NOMO-1 treated with DMSO at 0.1 percent for 48 hours (cell line): ENCODE data around the gene DUOX2.
A peak's percentile ranks its signal among the peaks of the same experiment; 100 is the strongest.
"Not testable (repeated sequence)": the region's sequence is repeated elsewhere in the genome, so short reads cannot be mapped to it uniquely, and the experiment has no call there.

Experiments
- DNase-seq: peaks from one replicate; lab custom pipeline; 2025; ENCODE audit not compliant: unreplicated experiment; lab: John Stamatoyannopoulos, UW

DUOX2 gene

DNA sequence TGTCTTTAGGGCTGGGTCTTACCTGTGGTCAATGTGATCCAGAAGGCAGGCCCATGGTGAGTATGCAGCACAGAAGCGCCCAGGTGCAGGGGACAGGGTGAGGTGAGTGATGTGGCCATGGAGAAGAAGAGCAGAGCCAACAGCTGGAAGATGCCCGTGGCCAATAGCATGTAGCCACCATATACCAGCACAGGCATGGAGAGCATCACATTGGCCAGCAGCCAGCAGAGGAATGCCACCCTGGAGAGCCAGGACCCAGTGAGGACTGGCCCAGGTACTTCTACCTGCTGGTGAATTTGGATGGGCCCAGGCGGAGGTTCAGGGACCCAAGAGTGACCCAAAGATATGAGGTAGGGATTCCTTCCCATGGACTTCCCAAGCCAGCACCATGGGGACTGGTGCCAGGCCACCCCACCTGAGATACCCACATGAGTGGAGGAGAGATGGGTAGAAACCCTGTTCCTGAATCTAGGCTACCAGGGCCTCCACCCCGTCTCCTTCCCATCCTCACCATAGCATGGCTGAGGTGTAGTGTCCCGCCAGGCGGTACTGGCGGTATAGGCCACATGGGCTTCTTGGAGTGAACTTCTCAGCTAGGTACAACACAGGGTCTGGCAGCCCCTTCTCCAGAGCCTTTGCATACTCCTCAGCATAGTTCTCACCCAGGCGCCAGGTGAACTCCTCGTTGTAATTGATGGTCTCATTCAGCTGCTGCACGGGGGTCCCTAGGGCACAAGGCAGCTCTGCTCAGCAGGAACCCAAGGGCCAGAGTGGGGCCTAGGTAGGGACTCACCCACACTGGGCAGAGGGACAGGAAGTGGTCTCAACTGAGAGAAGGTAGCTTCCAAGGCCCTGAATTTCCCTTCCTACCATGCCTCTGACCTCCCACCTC lies 6.4 kb upstream of the DUOX2 start:
- no peak for DNase-seq

DNA sequence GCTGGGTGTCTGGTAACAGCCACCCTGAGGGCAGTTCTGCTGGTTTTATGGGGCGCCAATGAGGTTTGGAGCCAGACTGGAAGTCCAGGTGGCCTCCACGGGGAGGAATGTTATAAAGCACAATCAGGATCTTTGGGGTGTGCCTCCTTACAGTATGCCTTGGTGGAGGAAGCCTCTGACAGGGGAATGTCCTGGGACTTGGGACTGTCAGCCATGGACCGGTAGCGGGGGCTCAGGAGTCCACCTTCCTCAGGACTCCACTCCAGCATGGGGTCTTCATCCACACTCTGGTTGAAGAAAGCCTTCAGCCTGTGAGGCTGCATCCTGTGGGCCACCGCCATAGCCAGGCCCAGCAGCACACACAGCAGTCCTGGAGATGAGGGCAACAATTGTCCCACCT lies 5.0 kb upstream of the DUOX2 start:
- no peak for DNase-seq

DNA sequence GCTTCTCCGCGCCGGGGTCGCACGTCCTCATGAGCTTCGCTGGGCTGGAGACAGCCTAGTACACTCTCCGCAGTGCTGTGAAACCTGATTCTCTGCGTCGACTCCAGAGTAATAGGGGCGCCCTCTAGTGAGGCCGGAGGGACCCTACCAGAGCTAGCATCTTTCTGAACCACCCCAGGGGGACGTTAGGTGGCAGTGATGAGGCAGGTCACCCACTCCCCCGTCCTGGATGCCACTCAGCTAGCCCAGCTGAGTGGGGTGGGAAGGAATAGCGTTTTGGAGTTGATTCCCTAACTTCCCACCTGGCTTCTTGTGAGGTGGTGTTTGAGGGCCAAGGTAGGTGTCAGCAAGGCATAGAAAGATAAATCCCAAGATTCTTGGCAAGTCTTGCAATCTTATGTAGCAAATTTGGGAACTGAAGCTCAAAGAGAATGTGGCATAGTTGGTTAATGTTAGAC lies 4.2 kb upstream of the DUOX2 start:
- DNase-seq, result peak; percentile 85

DNA sequence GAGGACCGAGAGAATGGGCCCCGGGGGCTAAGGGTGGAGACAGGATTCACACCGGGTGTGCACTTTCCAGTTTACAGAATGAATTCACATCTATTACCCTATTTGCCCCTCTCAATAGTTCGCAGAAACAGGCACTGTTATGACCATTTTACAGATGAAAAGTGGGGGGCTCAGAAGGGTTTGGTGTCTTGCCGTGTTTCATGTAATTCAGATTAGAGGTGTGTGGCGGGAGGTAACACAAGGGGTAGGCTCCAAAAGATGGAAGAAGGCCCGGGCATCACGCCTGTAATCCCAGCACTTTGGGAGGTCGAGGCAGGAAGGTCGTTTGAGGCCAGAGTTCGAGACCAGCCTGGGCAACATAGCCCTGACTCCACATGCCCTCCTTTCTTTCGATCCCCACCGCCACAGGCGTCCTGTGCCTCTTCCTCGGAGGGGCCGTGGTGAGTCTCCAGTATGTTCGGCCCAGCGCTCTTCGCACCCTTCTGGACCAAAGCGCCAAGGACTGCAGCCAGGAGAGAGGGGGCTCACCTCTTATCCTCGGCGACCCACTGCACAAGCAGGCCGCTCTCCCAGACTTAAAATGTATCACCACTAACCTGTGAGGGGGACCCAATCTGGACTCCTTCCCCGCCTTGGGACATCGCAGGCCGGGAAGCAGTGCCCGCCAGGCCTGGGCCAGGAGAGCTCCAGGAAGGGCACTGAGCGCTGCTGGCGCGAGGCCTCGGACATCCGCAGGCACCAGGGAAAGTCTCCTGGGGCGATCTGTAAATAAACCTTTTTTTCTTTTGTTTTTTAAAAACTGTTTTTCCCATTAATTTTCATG lies 3.5 kb upstream of the DUOX2 start:
- DNase-seq, result no peak

DNA sequence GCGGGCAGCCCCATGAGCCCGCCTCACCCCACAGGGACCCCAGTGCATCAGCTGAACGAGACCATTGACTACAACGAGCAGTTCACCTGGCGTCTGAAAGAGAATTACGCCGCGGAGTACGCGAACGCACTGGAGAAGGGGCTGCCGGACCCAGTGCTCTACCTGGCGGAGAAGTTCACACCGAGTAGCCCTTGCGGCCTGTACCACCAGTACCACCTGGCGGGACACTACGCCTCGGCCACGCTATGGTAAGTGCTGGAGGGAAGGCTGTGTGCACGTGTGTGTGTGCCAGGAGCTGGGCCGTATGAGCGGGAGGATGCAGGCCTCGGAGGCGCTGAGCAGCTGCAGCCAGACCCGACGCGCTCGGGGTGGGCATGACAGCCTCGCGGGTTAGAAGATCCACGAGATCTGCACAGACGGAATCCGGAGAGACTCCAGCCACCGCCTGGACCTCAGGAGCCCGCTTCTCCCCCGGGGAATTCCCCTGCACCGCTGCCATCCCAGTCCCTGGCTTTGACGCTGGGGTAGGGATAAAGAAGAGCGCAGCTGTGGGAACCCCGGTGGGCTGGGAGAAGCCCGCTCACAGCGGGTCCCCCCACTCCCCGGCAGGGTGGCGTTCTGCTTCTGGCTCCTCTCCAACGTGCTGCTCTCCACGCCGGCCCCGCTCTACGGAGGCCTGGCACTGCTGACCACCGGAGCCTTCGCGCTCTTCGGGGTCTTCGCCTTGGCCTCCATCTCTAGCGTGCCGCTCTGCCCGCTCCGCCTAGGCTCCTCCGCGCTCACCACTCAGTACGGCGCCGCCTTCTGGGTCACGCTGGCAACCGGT lies 2.7 kb upstream of the DUOX2 start:
- DNase-seq, result no peak

DNA sequence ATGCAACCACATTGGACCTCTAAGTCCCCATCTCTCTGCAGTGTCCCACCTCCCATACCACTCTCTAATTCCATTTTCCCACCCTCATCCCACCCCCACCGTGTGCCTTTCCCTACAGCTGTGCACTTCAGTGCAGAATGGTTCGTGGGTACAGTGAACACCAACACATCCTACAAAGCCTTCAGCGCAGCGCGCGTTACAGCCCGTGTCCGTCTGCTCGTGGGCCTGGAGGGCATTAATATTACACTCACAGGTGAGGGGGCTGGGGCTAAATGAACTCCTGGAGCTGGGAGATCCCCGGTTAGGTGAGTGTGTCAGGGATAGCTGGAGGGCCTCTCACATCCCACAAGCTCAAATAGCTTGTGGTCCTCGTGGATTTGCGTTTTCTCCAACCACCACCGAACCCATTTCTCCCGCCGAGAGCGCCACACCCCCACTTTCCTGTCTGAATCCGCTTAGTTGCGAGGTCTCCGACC lies 2.1 kb upstream of the DUOX2 start:
- DNase-seq, result no peak

DNA sequence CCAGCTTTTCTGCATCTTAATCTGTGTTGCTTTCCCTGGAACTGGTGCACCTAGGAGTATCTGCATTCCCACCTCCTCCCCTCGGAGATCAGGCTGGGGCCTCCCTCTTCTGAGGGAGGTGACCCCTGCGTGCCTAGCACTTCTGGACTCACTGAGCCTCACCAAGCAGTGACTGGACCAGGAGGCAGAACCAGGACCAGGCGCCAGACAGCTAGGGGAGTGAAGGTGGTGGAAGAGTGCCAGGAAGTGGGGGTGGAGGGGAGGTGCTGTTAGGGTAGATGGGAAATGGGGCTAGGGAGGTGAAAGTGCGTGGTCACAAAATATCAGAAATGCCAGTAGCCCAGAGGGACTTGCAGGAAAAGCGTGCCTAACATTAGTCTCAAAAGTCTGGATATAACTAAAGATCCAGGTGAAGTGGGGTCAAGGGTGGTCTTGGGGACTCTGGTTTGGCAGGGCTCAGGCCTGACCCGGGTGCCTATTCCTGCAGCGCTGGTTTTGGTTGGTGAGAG lies 1.4 kb upstream of the DUOX2 start:
- DNase-seq, result no peak

DNA sequence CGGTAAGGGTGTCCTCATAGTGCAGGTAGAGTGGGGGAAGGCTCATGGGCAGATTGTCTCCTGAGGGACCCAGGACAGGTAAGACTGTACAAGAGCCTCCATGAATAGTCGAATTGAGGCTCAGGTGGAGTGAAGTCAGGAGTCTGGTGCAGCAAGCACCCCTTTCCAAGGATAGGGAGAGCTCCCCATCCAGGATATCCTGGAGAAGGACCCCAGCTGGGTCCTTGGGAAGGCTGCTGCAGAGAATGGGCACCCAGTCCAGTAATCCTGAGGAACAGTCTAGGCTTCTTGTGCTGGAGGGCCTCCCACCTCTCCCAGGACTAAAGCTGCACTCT lies 746 bp upstream of the DUOX2 start:
- DNase-seq, result no peak

DNA sequence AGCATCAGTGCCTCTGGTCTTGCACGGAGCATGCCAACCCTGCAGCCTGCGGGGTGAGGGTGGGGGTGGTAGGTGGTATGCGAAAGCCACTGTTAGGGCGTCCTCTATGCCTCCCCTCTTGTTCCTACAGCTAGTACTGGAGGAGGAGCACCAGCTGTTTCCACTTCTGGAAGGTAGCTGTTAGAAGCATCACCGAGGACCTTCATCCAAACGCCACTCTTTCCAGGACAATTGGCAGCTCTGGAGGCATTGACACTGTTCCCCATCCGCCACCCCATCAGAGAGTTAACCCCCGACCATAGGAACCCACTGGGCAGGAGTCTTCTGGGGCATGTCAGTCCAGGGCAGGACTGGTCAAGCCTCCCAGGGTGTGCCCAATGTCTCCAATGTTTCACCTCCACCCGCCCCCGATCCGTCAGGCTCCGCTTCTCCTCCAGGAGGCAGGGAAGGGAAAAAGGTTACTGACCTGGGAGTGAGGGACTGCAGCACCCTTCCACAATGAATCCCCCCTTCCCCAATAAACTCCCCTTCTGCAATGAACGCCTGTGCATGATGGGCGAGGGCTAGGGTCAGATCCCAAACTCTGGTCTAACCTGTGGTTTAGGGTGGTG lies 487 bp downstream of the DUOX2 start:
- DNase-seq, result no peak

DNA sequence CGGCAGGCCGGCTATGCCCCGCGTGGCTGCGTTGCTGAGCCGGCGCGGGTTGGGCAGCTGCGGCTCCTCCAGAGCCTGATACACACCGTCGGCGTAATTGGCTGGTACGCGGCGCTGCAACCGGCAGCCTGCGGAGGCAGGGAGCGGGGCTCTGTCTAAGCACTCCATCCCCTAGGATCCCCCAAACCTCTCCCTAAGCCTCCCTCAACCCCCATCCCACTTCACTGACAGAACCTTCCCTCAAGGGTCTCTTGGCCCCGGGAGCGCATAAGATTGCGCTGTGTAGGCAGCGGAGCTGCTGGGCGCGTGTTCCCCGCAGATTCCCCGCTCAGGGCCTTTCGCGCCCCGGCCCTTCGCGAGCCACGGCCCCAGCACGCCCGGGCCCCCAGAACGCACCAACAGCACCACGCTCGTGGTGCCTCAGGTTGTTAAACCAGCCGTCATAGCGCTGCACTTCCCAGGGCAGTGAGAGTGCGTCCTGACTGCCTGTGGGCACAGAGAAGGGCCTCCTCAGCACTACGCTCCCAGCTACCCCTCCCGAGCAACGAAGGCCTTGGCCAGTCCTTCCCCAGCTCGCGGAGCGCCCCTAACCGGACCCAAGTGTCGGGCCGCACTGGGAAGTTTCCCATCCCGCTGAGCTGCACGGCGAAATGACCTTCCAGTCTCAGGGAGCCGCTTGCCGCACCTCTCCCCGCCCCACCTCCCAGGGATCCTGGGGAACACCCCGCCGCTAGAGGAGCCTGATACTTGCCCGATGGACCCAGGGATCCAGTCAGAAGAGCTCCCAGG lies 1.2 kb downstream of the DUOX2 start:
- no peak for DNase-seq

DNA sequence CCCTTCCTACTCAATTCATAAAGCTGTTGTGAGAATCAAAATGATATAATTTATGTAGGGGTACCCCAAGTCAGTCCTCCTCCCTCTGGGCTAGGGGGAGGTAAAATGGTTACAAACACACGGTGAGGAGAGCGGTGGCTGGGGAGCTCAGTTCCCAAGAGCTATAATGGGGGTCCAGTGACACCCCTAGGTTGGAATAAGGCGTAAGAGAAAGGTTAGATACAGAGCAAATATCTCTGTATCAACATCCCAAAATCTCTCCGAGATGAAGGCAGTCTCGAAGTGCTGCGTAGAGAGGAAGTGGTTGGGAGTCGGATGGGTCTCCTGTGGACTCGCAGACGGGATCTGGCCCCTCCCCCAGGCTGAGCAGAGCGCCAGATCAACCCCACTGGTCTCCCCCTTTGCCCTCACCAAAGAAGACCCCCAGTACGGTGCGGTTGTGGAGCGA lies 1.8 kb downstream of the DUOX2 start:
- DNase-seq, result no peak

DNA sequence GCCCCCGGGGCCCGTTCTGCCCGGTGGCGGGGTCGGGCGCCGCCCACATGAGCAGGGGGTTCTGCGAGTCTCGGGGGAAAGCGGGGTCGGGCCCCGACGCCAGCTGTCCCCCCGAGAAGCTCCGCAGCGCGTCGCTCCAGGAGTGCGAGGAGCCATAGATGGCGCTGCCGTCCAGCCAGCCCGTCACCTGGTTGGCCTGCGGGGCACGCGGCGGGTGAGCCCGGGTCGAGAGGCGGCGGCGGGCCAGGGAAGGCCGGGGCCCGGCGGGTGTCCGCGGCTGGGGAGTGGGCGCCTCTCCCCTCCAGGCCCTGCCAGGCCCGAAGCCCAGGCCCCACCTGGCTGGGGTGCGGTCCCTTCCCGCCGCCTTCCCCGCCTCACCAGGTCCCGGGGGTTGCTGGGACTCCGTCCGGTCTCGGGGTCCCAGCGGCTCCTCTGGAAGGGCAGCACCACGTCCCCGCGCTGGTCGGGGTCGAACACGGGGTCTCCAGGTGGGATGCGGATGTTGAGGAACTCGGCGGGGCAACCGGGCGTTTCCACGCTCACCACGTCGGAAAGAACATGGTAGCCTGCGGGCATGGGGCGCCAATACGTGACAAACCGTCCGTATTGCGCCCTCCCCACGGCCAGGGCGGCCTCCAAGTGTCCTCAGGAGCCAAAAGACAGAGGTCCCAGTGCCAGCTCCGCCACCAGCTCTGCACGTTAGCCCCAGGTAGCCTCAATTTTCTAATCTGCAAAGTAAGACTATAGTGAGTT lies 2.4 kb downstream of the DUOX2 start:
- no peak for DNase-seq

DNA sequence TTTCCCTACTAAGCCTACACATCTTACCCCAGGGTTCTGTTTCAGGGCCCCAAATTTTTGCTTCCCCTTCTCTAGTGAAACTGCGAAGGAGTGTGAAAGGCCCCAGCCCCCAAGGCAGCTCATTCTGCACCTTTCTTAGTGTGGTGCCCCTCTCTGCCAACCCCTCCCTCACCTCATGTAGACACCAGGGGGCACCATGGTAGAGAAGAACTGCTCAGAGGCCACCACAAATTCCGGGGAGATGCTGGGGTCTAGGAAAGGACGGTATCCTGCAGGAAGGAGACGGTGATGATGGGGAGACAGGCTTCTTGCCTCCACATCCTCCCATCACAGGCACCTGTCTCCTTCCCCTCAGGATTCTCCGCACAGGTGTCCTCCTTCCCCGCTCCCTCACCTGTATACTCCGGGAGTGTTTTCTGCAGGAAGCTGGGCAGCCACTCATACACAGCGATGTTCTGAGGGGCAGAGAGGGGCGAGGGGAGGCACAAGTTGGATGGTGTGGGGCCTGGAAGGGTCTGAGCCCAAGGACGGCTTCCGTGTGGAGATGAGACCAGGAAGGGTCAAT lies 3.6 kb downstream of the DUOX2 start:
- no peak for DNase-seq

DNA sequence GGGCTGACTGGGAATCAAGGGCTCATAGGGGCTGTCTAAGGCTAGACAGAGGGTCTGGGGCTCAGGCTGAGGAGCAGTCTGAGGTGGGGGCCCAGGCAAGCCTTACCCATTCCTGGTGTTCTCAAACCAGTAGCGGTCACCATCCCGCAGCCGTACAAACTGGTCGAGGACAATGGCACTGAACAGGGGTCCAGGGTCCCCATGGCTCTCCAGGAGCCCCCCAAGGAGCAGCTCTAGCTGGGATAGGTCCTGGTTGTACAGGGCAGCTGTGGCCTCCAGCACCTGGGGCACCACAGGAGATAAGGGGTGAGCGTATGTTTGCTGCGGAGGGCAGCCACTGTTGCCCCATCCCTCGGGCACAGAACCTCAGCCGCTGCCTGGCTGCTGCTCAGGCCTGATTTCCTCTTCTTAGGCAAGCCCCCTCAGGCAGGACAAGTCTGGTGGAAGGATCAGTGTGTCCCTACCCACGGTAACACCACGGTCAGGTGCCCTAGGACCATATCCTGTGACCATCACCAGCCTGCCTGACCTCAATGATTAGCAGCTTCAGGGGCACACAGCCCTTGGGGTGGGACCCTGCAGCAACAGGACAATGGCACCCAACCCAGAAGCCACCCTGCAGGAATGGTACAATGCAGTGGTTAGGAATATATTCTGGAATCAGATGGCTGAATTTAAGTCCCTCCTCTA lies 5.9 kb downstream of the DUOX2 start:
- DNase-seq, result no peak

DNA sequence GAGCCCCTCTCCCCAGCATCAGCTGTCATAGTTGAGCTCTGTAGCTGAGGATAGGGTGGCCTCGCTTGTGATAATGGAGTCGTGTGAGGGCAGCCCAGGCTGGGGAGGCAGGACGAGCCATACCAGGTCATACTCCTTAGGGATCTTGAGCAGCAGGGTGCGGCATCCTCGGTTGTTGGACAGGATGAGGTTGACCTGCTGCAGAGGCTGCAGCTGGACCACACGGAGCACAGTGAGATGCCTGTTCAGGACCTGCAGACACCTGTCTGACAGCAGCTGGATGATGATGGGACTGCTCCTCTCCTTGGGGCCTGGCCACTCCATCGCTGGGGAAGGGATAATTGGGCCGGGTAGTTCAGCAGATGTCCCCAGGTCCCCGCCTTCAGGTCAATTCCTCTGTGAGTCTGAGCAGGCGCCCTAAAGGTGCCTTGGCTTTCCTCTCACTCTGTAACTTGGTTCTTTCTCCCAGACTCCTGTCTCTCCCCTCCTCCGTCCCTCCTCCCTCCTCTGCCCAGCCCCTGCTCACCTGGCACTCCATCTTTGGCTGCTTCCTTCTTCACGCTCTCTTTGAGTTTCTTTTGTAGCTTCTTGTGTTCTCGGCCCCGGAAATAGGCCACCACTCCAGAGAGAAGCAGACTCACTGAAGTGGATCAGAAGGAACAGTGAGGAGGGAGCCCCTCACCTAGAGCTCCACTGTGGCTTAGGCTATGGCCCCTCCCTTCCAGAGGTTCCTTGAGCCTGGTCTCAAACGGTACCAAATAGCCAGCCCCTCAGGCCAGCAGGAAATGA lies 7.8 kb downstream of the DUOX2 start:
- DNase-seq, result no peak

DNA sequence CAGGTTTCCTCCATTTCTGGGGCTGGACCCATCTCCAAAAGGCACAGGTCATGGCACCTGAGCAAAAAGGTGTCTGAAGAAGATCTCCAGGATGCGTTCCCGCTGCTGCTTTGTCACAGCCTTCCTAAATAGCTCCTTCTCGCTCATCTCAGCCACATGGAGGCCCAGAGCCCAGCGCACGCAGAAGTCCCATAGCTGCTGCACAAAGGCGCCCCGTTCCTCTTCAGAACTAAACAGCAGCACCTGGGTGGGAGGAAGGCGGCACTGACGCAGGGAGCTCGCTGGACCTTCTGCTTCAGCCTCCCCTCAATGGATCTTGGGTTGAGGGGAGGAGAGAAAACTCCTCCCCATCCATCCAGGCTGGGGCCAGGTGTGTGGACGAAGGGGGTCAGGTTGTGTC lies 8.4 kb downstream of the DUOX2 start:
- DNase-seq, result no peak

DNA sequence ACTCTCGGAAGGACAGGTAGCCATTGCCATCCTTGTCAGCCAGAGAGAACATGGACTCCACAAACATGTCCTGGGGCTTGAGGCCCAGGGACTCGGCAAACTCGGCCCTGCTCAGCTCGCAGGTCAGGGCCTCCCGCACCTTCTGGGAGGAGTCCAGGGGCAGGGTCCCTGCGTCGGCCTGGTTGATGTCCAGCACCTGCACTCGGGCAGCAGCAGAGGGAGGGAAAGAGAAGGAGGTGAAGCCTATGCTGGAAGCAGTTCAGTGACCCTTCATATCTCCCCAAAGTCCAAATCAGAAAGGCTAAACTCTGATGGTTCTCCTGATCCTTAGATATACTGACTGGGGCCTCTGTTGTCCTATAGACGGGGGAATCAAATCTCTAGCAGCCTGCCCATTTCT lies 9.8 kb downstream of the DUOX2 start:
- DNase-seq, result not testable (repeated sequence)
